Activated CD4-positive, alpha-beta T cell treated with anti-CD3 and anti-CD28 coated beads, Interleukin-2, Interleukin-4, amounts not matched to agents 100 ng/mL and 50 ng/mL, durations not matched to agents 16 hours and 8 hours (primary cell): ENCODE results near the gene SMS.
A peak's percentile ranks its signal among the peaks of the same experiment; 100 is the strongest.

Experiments used
- DNase-seq: peaks from one replicate; pipeline ENCODE4 v3.0.0-alpha.2; 2020; ENCODE audit warnings: low spot score

The SMS gene

GRCh38 chrX:21982311-21982710 is 41.8 kb downstream of the SMS start:
- DNase-seq = no peak

- peak; percentile 82 for DNase-seq
These were observed 44.8 kb downstream of the SMS start for GRCh38 chrX:21985332-21985777.

- no peak for DNase-seq
These were observed 46.1 kb downstream of the SMS start for GRCh38 chrX:21986596-21986995.

- peak; percentile 33 for DNase-seq
These were observed 48.9 kb downstream of the SMS start for GRCh38 chrX:21989384-21989783.

GRCh38 chrX:21990832-21991231 is 50.3 kb downstream of the SMS start:
- DNase-seq = no peak

- DNase-seq = no peak
These were observed 51.0 kb downstream of the SMS start for GRCh38 chrX:21991504-21991903.

GRCh38 chrX:21993265-21993664 is 52.8 kb downstream of the SMS start:
- DNase-seq = no peak

- no peak for DNase-seq
These were observed 56.5 kb downstream of the SMS start for GRCh38 chrX:21996872-21997455.

GRCh38 chrX:21998037-21998436 is 57.5 kb downstream of the SMS start:
- DNase-seq = no peak

GRCh38 chrX:22004866-22005265 is 64.4 kb downstream of the SMS start:
- no peak for DNase-seq

- no peak for DNase-seq
These were observed 71.5 kb downstream of the SMS start for GRCh38 chrX:22012051-22012450.

GRCh38 chrX:22012931-22013330 is 72.4 kb downstream of the SMS start:
- no peak for DNase-seq

- no peak for DNase-seq
These were observed 74.7 kb downstream of the SMS start for GRCh38 chrX:22015139-22015750.

- no peak for DNase-seq
These were observed 81.3 kb downstream of the SMS start for GRCh38 chrX:22021751-22022324.

- no peak for DNase-seq
These were observed 84.1 kb downstream of the SMS start for GRCh38 chrX:22024577-22024976.

GRCh38 chrX:22025751-22026150 is 85.2 kb downstream of the SMS start:
- DNase-seq = no peak

- DNase-seq = no peak
These were observed 86.2 kb downstream of the SMS start for GRCh38 chrX:22026731-22027130.

GRCh38 chrX:22032084-22032483 is 91.6 kb downstream of the SMS start, which contains the start of gene PHEX:
PHEX (plus strand) TSS chrX:22032325; CDS start chrX:22033006, 681 bp downstream.
- no peak for DNase-seq

GRCh38 chrX:22032506-22032905 is 92.0 kb downstream of the SMS start:
- no peak for DNase-seq

GRCh38 chrX:22033818-22034217 is 93.3 kb downstream of the SMS start:
- DNase-seq = no peak

GRCh38 chrX:22035236-22035635 is 94.7 kb downstream of the SMS start:
- DNase-seq = no peak

GRCh38 chrX:22037225-22037624 is 96.7 kb downstream of the SMS start:
- no peak for DNase-seq

- no peak for DNase-seq
These were observed 97.5 kb downstream of the SMS start for GRCh38 chrX:22037911-22038537.
